Nephron progenitor cell (in vitro differentiated cells): ENCODE results near the gene OR1Q1.
"Not testable (repeated sequence)": the region's sequence is repeated elsewhere in the genome, so short reads cannot be mapped to it uniquely, and the experiment has no call there.

ENCODE experiments used
- DNase-seq: peaks from one replicate; pipeline ENCODE4 v3.0.0; 2021
- H3K27ac Mint-ChIP-seq: 2 replicates; pipeline ENCODE4 v1.8.0; 2021; ENCODE audit warnings: mild to moderate bottlenecking, moderate library complexity, mixed read lengths
- H3K27me3 Mint-ChIP-seq: 2 replicates; pipeline ENCODE4 v1.8.0; 2021; ENCODE audit warnings: mild to moderate bottlenecking, low read depth, mixed read lengths; ENCODE audit not compliant: poor library complexity
- H3K36me3 Mint-ChIP-seq: 2 replicates; pipeline ENCODE4 v1.8.0; 2021; ENCODE audit warnings: low read depth, mixed read lengths
- H3K4me1 Mint-ChIP-seq: 2 replicates; pipeline ENCODE4 v1.8.0; 2021; ENCODE audit warnings: mixed read lengths
- H3K4me3 Mint-ChIP-seq: 2 replicates; pipeline ENCODE4 v1.8.0; 2021; ENCODE audit warnings: mild to moderate bottlenecking, moderate library complexity, mixed read lengths
- H3K9me3 Mint-ChIP-seq: 2 replicates; pipeline ENCODE4 v1.8.0; 2021; ENCODE audit warnings: mild to moderate bottlenecking, moderate library complexity, mixed read lengths
- TF ChIP-seq, protein P1 (sequence below): fragments of 200-600 bp; sonication (generic); IDR thresholded peaks from 2 replicates; pipeline ENCODE4 v1.5.0; 2021; ENCODE audit warnings: antibody characterized with exemption

The OR1Q1 gene, protein sequence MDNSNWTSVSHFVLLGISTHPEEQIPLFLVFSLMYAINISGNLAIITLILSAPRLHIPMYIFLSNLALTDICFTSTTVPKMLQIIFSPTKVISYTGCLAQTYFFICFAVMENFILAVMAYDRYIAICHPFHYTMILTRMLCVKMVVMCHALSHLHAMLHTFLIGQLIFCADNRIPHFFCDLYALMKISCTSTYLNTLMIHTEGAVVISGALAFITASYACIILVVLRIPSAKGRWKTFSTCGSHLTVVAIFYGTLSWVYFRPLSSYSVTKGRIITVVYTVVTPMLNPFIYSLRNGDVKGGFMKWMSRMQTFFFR

DNA sequence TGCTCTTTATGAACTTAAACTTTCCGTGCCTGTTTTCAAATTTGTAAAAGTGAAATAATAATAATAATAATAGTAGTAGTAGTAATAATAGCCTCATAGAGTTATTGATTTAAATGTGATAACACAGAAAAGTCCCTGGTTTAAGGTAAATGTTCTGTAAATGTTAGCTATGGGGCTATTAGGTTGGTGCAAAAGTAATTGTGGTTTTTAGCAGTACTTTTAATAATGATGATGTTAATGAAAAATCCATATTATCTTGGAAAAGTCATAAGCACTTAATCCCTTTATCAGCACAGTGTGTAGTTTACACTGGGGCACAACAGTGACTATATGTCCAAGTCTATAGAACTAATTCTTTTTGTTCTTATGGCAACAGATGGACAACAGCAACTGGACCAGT is at the start of gene OR1Q1:
TSS of gene OR1Q1 (plus strand) at position 377 of the 400 bp plus-strand sequence. CDS start at position 377, 0 bp downstream.
- Mint-ChIP-seq H3K27me3 (no peaks in the 10 kb centered on the region), H3K9me3 (peaks cover 33% of the 10 kb centered on the region), H3K27ac (no peak within 1 kb of the TSS), H3K4me1 (no peaks in the 10 kb centered on the region), H3K4me3 (no peak within 1 kb of the TSS), H3K36me3 (no peaks in the 10 kb centered on the region)
- TF ChIP-seq, protein P1, sequence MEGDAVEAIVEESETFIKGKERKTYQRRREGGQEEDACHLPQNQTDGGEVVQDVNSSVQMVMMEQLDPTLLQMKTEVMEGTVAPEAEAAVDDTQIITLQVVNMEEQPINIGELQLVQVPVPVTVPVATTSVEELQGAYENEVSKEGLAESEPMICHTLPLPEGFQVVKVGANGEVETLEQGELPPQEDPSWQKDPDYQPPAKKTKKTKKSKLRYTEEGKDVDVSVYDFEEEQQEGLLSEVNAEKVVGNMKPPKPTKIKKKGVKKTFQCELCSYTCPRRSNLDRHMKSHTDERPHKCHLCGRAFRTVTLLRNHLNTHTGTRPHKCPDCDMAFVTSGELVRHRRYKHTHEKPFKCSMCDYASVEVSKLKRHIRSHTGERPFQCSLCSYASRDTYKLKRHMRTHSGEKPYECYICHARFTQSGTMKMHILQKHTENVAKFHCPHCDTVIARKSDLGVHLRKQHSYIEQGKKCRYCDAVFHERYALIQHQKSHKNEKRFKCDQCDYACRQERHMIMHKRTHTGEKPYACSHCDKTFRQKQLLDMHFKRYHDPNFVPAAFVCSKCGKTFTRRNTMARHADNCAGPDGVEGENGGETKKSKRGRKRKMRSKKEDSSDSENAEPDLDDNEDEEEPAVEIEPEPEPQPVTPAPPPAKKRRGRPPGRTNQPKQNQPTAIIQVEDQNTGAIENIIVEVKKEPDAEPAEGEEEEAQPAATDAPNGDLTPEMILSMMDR, result no peak
- DNase-seq, result no peak

DNA sequence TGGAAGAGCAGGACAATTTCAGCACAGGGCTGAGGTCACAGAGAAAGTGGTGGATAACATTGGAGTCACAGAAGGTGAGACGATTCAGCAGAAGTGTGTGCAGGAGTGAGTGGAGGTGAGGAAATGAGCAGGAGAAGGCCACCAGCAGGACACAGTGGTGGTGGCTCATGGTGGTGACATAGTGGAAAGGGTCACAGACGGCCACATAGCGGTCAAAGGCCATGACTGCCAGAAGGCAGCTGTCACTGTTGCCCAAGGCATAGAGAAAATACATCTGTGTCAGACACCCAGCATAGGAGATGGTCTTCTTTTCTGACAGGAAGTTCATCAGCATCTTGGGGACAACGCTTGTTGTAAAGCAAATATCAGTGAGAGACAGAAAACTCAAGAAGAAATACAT is 46.6 kb upstream of the OR1Q1 start:
- no peaks in the 10 kb centered on the region for H3K27me3 Mint-ChIP-seq
- TF ChIP-seq, protein P1, result no peak
- H3K27ac Mint-ChIP-seq, result no peak overlapping the region
- no peak overlapping the region for H3K4me3 Mint-ChIP-seq
- H3K4me1 Mint-ChIP-seq, result no peaks in the 10 kb centered on the region
- H3K9me3 Mint-ChIP-seq, result peaks cover 57% of the 10 kb centered on the region
- DNase-seq, result no peak
- H3K36me3 Mint-ChIP-seq, result no peaks in the 10 kb centered on the region

DNA sequence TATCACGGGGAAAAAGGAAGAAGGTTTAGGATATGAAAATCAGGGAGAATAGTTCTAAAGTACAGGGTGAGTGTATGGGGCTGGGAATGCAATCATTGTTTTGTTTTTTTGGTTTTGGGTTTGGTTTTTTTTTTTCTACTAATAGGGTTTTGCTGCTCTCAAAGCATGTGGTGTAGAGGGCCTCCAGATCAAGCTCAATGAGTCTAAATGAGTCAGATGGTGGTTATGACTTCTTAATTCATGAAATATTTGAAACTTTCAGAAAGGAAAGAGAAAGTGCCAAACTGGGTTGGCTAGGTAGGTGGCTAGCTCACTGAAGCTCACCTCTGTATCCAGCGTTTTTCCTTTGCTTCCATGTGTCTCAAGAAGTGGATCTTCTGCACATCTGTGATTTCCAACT is 42.1 kb upstream of the OR1Q1 start:
- no peaks in the 10 kb centered on the region for H3K27me3 Mint-ChIP-seq
- TF ChIP-seq, protein P1, result no peak
- no peaks in the 10 kb centered on the region for H3K4me1 Mint-ChIP-seq
- no peak for DNase-seq
- no peak overlapping the region for H3K4me3 Mint-ChIP-seq
- peaks cover 43% of the 10 kb centered on the region for H3K9me3 Mint-ChIP-seq
- H3K27ac Mint-ChIP-seq, result no peak overlapping the region
- no peaks in the 10 kb centered on the region for H3K36me3 Mint-ChIP-seq

DNA sequence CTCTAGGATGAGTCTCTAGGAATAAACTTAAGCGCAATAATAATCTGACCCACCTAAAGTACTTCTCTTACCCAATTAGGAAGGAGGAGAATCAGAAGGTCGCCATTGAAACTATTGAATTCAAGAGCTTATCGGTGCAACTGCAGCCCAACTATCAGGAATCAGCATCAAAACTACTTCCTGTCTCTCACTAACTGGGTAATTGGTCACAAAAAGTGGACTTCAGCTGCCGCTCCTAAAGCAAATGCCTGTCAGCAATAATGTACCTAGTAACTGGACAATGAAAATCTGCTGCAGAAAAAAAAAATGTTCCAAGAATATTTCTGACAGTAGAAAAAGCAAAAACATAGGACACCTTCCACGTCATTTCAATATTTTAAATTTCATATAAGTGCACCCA is 34.7 kb upstream of the OR1Q1 start:
- H3K9me3 Mint-ChIP-seq, result peaks cover 50% of the 10 kb centered on the region
- no peak overlapping the region for H3K4me3 Mint-ChIP-seq
- DNase-seq, result no peak
- H3K36me3 Mint-ChIP-seq, result no peaks in the 10 kb centered on the region
- no peaks in the 10 kb centered on the region for H3K4me1 Mint-ChIP-seq
- H3K27me3 Mint-ChIP-seq, result no peaks in the 10 kb centered on the region
- H3K27ac Mint-ChIP-seq, result no peak overlapping the region
- TF ChIP-seq, protein P1, result no peak

DNA sequence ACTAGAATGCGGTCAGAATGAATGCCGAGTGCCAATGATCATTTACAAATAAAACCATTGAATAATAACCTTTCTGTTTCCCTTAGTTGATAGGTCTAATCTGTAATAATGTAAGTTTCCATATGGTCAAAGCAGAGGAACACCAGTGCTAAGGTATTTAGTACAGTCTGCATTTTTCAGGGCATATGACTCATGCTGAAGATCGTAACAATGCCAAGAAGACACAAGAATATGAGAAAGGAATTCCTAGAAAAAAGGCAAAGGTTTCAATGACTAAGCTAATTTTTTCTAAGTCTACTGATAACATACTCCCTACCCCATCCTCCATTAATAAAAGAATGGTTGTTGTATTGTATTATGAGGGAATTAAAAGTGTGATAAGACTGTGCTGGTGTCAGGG is 34.2 kb upstream of the OR1Q1 start:
- Mint-ChIP-seq H3K9me3 (peaks cover 55% of the 10 kb centered on the region), H3K27ac (no peak overlapping the region), H3K4me1 (no peaks in the 10 kb centered on the region), H3K4me3 (no peak overlapping the region), H3K36me3 (no peaks in the 10 kb centered on the region), H3K27me3 (no peaks in the 10 kb centered on the region)
- DNase-seq, result no peak
- TF ChIP-seq, protein P1, result no peak

DNA sequence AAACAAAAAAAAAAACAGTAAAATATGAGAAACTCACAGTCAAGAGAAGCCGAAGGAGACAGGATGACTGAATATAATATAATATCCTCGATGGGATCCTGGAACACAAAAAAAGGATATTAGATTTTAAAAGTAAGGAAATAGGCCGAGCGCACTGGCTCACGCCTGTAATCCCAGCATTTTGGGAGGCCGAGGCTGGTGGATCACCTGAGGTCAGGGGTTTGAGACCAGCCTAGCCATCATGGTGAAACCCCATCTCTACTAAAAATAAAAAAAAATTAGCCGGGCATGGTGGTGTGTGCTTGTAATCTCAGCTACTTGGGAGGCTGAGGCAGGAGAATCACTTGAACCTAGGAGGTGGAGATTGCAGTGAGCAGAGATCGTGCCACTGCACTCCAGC is 31.3 kb upstream of the OR1Q1 start, which contains the start of gene OR1L8:
TSS of gene OR1L8 (minus strand) at position 101 of the 400 bp plus-strand sequence. CDS start 14,907 bp downstream, outside the sequence.
- peaks cover 47% of the 10 kb centered on the region for H3K9me3 Mint-ChIP-seq
- H3K27ac Mint-ChIP-seq, H3K4me3 Mint-ChIP-seq, H3K27me3 Mint-ChIP-seq, DNase-seq, H3K36me3 Mint-ChIP-seq, H3K4me1 Mint-ChIP-seq: not testable (repeated sequence)
